Cardiac atrium fibroblast (primary cell): ENCODE data around the gene CEBPG. TPM values are rescaled to one million over a fixed set of nuclear protein-coding genes. Genes with fewer than 3 reads are reported as not detected.

Experiments
- total RNA-seq: library from RNA; depleted of rRNA; stranded (reverse); fragments of >200 nt; gene quantifications from 2 replicates; pipeline ENCODE4 v1.2.3, GENCODE V29; 2015

Gene CEBPG
- 20.9 and 24.8 TPM in 2 replicates for total RNA-seq

GRCh38 chr19:33373453-33374235, at the start of gene CEBPG:
TSS of gene CEBPG (plus strand) at chr19:33373709. CDS start at chr19:33379240, 5,531 bp downstream.

Other genes starting within 250 kb of the CEBPG start
- gene WDR88, start 241.6 kb upstream of the CEBPG start, total RNA-seq, result not detected in 2 replicates
- 26.0 and 31.9 TPM in 2 replicates for gene LRP3, start 179.4 kb upstream of the CEBPG start, total RNA-seq
- 0.81 TPM in 1 of 2 replicates, not detected in the other for gene SLC7A10, start 147.9 kb upstream of the CEBPG start, total RNA-seq
- 4.3 and 5.7 TPM in 2 replicates for gene CEBPA, start 71.2 kb upstream of the CEBPG start, total RNA-seq
- gene PEPD, start 148.1 kb downstream of the CEBPG start, total RNA-seq, result 62.8 and 74.8 TPM in 2 replicates
- 0.36 and 3.2 TPM in 2 replicates for gene CHST8, start 248.2 kb downstream of the CEBPG start, total RNA-seq